Measurements from ENCODE around the gene CACNA2D1.

CACNA2D1 gene

GRCh38 chr7:82212466-82212865 is 231.1 kb downstream of the CACNA2D1 start:
- no peak for TF ChIP-seq CTCF (IDR thresholded peaks at IDR 0.05)

- no peak for TF ChIP-seq CTCF (IDR thresholded peaks at IDR 0.05)
Observed at GRCh38 chr7:82211333-82211732, 232.2 kb downstream of the CACNA2D1 start.

- TF ChIP-seq CTCF (IDR thresholded peaks at IDR 0.05) = no peak
Observed at GRCh38 chr7:82210416-82211184, 233.0 kb downstream of the CACNA2D1 start.

- TF ChIP-seq CTCF (IDR thresholded peaks at IDR 0.05) = no peak
Observed at GRCh38 chr7:82209179-82209747, 234.3 kb downstream of the CACNA2D1 start.

GRCh38 chr7:82204694-82205093 is 238.9 kb downstream of the CACNA2D1 start:
- no peak for TF ChIP-seq CTCF (IDR thresholded peaks at IDR 0.05)

GRCh38 chr7:82202965-82203364 is 240.6 kb downstream of the CACNA2D1 start:
- TF ChIP-seq CTCF (IDR thresholded peaks at IDR 0.05) = no peak

GRCh38 chr7:82202107-82202506 is 241.5 kb downstream of the CACNA2D1 start:
- no peak for TF ChIP-seq CTCF (IDR thresholded peaks at IDR 0.05)

Data from LNCAP (cell line).